HEK293 (cell line): ENCODE data around the gene CCDC86.

ENCODE experiments used
- CTCF ChIA-PET: fragments of 350-600 bp; formaldehyde crosslinking; extraction: SDS; loops from one replicate; lab custom pipeline; 2021; ENCODE audit warnings: antibody characterized with exemption; lab: Yijun Ruan, JAX
- POLR2A ChIA-PET: fragments of 300-600 bp; formaldehyde crosslinking; extraction: SDS; loops from one replicate; lab custom pipeline; 2020; ENCODE audit warnings: antibody characterized with exemption, inconsistent platforms; lab: Yijun Ruan, JAX
- H3K27ac ChIP-seq: fragments of 200-500 bp; sonication (Bioruptor generic); 2 replicates; pipeline ENCODE4 v1.5.1; 2014; ENCODE audit warnings: low read depth, low read length, control low read depth, inconsistent platforms; ENCODE audit errors: extremely low read depth
- H3K36me3 ChIP-seq, 2 experiments: fragments of 200-500 bp in 1 of 2; sonication (Bioruptor generic) in 1 of 2; 1 replicate in 1 of 2; 2 replicates in 1 of 2; pipeline ENCODE4 v1.5.1; 2014 to 2017; ENCODE audit warnings: inconsistent platforms in 2 of 2, low read length in 2 of 2; ENCODE audit not compliant: control insufficient read depth in 2 of 2, insufficient read depth in 1 of 2
- H3K4me1 ChIP-seq: fragments of 200-500 bp; sonication (Bioruptor generic); 2 replicates; pipeline ENCODE4 v1.5.1; 2014; ENCODE audit warnings: mild to moderate bottlenecking, low read length, inconsistent platforms; ENCODE audit not compliant: control insufficient read depth, insufficient read depth
- H3K4me3 ChIP-seq: 2 replicates; pipeline ENCODE4 v1.5.1; 2011; ENCODE audit warnings: low read depth, mild to moderate bottlenecking, control low read depth, low read length, moderate library complexity
- H3K9me3 ChIP-seq: fragments of 200-500 bp; sonication (Bioruptor generic); 2 replicates; pipeline ENCODE4 v1.5.1; 2014; ENCODE audit warnings: low read depth, low read length, inconsistent platforms; ENCODE audit not compliant: control insufficient read depth, insufficient read depth
- HOXC10 ChIP-seq: sonication (generic); formaldehyde crosslinking; IDR thresholded peaks from 2 replicates; pipeline ENCODE4 v1.8.1; 2023; ENCODE audit warnings: mild to moderate bottlenecking, missing genetic modification reagents
- ZBTB10 ChIP-seq: fragments of 450-650 bp; formaldehyde crosslinking; IDR thresholded peaks from 2 replicates; pipeline ENCODE4 v1.5.1; 2016; ENCODE audit warnings: missing biosample characterization, missing genetic modification characterization
- ZBTB11 ChIP-seq: fragments of 450-650 bp; formaldehyde crosslinking; conservative IDR thresholded peaks from 2 replicates; pipeline ENCODE4 v1.5.1; 2016; ENCODE audit warnings: low read depth, missing biosample characterization, missing genetic modification characterization
- ZBTB17 ChIP-seq: fragments of 450-650 bp; formaldehyde crosslinking; IDR thresholded peaks from 2 replicates; pipeline ENCODE4 v1.5.1; 2016; ENCODE audit warnings: missing biosample characterization, missing genetic modification characterization
- ZNF513 ChIP-seq: fragments of 450-650 bp; IDR thresholded peaks from 2 replicates; pipeline ENCODE4 v1.5.1; 2018; ENCODE audit warnings: missing biosample characterization, missing genetic modification characterization
- ZNF558 ChIP-seq: fragments of 450-650 bp; formaldehyde crosslinking; IDR thresholded peaks from 2 replicates; pipeline ENCODE4 v1.5.1; 2016; ENCODE audit warnings: missing biosample characterization, missing genetic modification characterization
- ZNF624 ChIP-seq: fragments of 450-650 bp; formaldehyde crosslinking; IDR thresholded peaks from 2 replicates; pipeline ENCODE4 v1.5.1; 2017; ENCODE audit warnings: missing biosample characterization, missing genetic modification characterization
- ZNF692 ChIP-seq: fragments of 450-650 bp; formaldehyde crosslinking; IDR thresholded peaks from 2 replicates; pipeline ENCODE4 v1.5.1; 2016; ENCODE audit warnings: missing biosample characterization, missing genetic modification characterization
- ZNF747 ChIP-seq: fragments of 450-650 bp; formaldehyde crosslinking; IDR thresholded peaks from 2 replicates; pipeline ENCODE4 v1.5.1; 2016; ENCODE audit warnings: missing biosample characterization, missing genetic modification characterization
- ZNF792 ChIP-seq: fragments of 450-650 bp; formaldehyde crosslinking; IDR thresholded peaks from 2 replicates; pipeline ENCODE4 v1.5.1; 2016; ENCODE audit warnings: missing biosample characterization, missing genetic modification characterization

CCDC86 gene

GRCh38 chr11:60840470-60841430, 1.2 kb upstream of the CCDC86 start:
- TF ChIP-seq ZBTB11 (tag by site-specific recombination) (no peak), ZNF692 (tag by site-specific recombination) (no peak), ZNF792 (tag by site-specific recombination) (no peak), ZNF513 (no peak), ZNF558 (tag by site-specific recombination) (no peak), HOXC10 (CRISPR knock-in tag) (no peak), ZNF624 (no peak), ZNF747 (tag by site-specific recombination) (no peak)
- Histone ChIP-seq H3K4me1 (no peaks in the 10 kb centered on the region), H3K36me3 (peaks cover 0 to 7% of the 10 kb centered on the region in 2 experiments; a peak in 1 of 3 replicates), H3K4me3 (no peak overlapping the region), H3K27ac (0 out of 2 replicates have a peak overlapping the region, but pooled peaks have one; percentile 40), H3K9me3 (no peaks in the 10 kb centered on the region)
- ChIA-PET CTCF (interaction anchor here (0.7 to 2.4 kb wide), 4 partner anchors 9 to 545 kb away, joined by 3 to 21 read pairs (median 6); no protein-coding TSS in a partner anchor), POLR2A (no interaction called here)

- CTCF ChIA-PET: interaction anchor here (0.7 to 3.7 kb wide), 4 partner anchors 11 to 314 kb away, joined by 3 to 17 read pairs (median 6); no protein-coding TSS in a partner anchor
- H3K4me3 ChIP-seq: peak overlapping the region; percentile 88
- H3K4me1 ChIP-seq: no peaks in the 10 kb centered on the region
- H3K9me3 ChIP-seq: no peaks in the 10 kb centered on the region
- H3K27ac ChIP-seq: peak overlapping the region; percentile 44; the same call in 1 of the 2 replicates
- TF ChIP-seq ZBTB17 (tag by site-specific recombination): peak; percentile 17; the same call in 1 of the 2 replicates
- TF ChIP-seq ZBTB10: no peak
- POLR2A ChIA-PET: no interaction called here
- H3K36me3 ChIP-seq: peaks cover 0 to 20% of the 10 kb centered on the region in 2 experiments; a peak in 1 of 3 replicates
Measured at GRCh38 chr11:60842668-60843600, 1.0 kb downstream of the CCDC86 start.
